Measurements from ENCODE around the gene CARMIL1.

Gene CARMIL1

GRCh38 chr6:25309886-25310285 is 30.7 kb downstream of the CARMIL1 start:
- Histone ChIP-seq H3K4me1 (ENCODE audit: control insufficient read depth, insufficient read depth, low read length) (peaks cover 4% of the 10 kb centered on the region), H3K9ac (ENCODE audit: low read length in 2 of 2) (no peak overlapping the region), H3K36me3 (ENCODE audit: control insufficient read depth in 2 of 2, insufficient read depth in 2 of 2, low read length in 2 of 2) (no peaks in the 10 kb centered on the region), H3K4me3 (ENCODE audit: low read length in 2 of 2) (no peak overlapping the region), H3K9me3 (ENCODE audit: control insufficient read depth in 2 of 2, low read length in 2 of 2) (no peaks in the 10 kb centered on the region), H3K27ac (ENCODE audit: low read length) (no peak overlapping the region), H3K27me3 (ENCODE audit: control insufficient read depth in 1 of 2, insufficient read depth in 2 of 2, low read length in 2 of 2) (no peaks in the 10 kb centered on the region)

GRCh38 chr6:25311331-25311840 is 32.2 kb downstream of the CARMIL1 start:
- H3K36me3 ChIP-seq (ENCODE audit: control insufficient read depth in 2 of 2, insufficient read depth in 2 of 2, low read length in 2 of 2) = no peaks in the 10 kb centered on the region
- peaks cover 4% of the 10 kb centered on the region for H3K4me1 ChIP-seq (ENCODE audit: control insufficient read depth, insufficient read depth, low read length)
- no peak overlapping the region for H3K9ac ChIP-seq (ENCODE audit: low read length in 2 of 2)
- H3K4me3 ChIP-seq (ENCODE audit: low read length in 2 of 2) = no peak overlapping the region
- H3K27ac ChIP-seq (ENCODE audit: low read length) = no peak overlapping the region
- no peaks in the 10 kb centered on the region for H3K9me3 ChIP-seq (ENCODE audit: control insufficient read depth in 2 of 2, low read length in 2 of 2)
- no peaks in the 10 kb centered on the region for H3K27me3 ChIP-seq (ENCODE audit: control insufficient read depth in 1 of 2, insufficient read depth in 2 of 2, low read length in 2 of 2)

DNA sequence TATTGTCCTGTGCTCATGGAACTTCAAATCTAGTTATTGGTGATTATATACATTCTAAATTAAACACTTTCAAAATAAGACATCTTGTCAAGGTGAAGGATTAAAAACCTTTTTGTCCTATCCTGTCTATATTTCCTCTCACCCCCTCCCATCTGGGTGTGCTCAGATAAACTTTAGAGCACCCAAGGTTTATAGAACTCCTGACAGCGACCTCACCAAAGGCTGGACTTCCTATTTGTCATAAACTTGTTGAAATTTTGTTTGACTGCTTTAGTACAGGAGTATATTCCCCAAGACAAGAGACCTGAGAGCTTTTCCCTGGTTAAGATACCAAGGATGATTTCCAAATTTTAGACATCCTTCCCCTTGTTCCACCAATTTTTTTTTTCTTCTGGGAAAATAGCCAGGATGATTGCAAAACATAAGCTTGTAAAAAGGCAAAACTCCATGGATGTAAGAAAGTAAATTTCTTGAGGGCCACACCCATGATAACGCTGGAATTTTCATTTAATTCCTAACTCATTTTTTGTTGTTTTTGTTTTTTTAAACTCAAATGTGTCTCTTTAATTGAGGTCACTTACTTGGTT is 33.0 kb downstream of the CARMIL1 start:
- Histone ChIP-seq H3K4me3 (ENCODE audit: low read length in 2 of 2) (no peak overlapping the region), H3K4me1 (ENCODE audit: control insufficient read depth, insufficient read depth, low read length) (peaks cover 4% of the 10 kb centered on the region), H3K9ac (ENCODE audit: low read length in 2 of 2) (no peak overlapping the region), H3K9me3 (ENCODE audit: control insufficient read depth in 2 of 2, low read length in 2 of 2) (no peaks in the 10 kb centered on the region), H3K27ac (ENCODE audit: low read length) (no peak overlapping the region), H3K27me3 (ENCODE audit: control insufficient read depth in 1 of 2, insufficient read depth in 2 of 2, low read length in 2 of 2) (no peaks in the 10 kb centered on the region), H3K36me3 (ENCODE audit: control insufficient read depth in 2 of 2, insufficient read depth in 2 of 2, low read length in 2 of 2) (no peaks in the 10 kb centered on the region)

GRCh38 chr6:25312703-25313102 is 33.5 kb downstream of the CARMIL1 start:
- H3K9me3 ChIP-seq (ENCODE audit: control insufficient read depth in 2 of 2, low read length in 2 of 2) = no peaks in the 10 kb centered on the region
- peaks cover 4% of the 10 kb centered on the region for H3K4me1 ChIP-seq (ENCODE audit: control insufficient read depth, insufficient read depth, low read length)
- no peaks in the 10 kb centered on the region for H3K36me3 ChIP-seq (ENCODE audit: control insufficient read depth in 2 of 2, insufficient read depth in 2 of 2, low read length in 2 of 2)
- H3K27me3 ChIP-seq (ENCODE audit: control insufficient read depth in 1 of 2, insufficient read depth in 2 of 2, low read length in 2 of 2) = no peaks in the 10 kb centered on the region
- no peak overlapping the region for H3K27ac ChIP-seq (ENCODE audit: low read length)
- H3K4me3 ChIP-seq (ENCODE audit: low read length in 2 of 2) = no peak overlapping the region
- no peak overlapping the region for H3K9ac ChIP-seq (ENCODE audit: low read length in 2 of 2)

- Histone ChIP-seq H3K27ac (ENCODE audit: low read length) (no peak overlapping the region), H3K4me1 (ENCODE audit: control insufficient read depth, insufficient read depth, low read length) (peaks cover 4% of the 10 kb centered on the region), H3K4me3 (ENCODE audit: low read length in 2 of 2) (no peak overlapping the region), H3K9me3 (ENCODE audit: control insufficient read depth in 2 of 2, low read length in 2 of 2) (no peaks in the 10 kb centered on the region), H3K36me3 (ENCODE audit: control insufficient read depth in 2 of 2, insufficient read depth in 2 of 2, low read length in 2 of 2) (no peaks in the 10 kb centered on the region), H3K27me3 (ENCODE audit: control insufficient read depth in 1 of 2, insufficient read depth in 2 of 2, low read length in 2 of 2) (no peaks in the 10 kb centered on the region), H3K9ac (ENCODE audit: low read length in 2 of 2) (no peak overlapping the region)
These were observed 35.5 kb downstream of the CARMIL1 start for GRCh38 chr6:25314509-25315175.

DNA sequence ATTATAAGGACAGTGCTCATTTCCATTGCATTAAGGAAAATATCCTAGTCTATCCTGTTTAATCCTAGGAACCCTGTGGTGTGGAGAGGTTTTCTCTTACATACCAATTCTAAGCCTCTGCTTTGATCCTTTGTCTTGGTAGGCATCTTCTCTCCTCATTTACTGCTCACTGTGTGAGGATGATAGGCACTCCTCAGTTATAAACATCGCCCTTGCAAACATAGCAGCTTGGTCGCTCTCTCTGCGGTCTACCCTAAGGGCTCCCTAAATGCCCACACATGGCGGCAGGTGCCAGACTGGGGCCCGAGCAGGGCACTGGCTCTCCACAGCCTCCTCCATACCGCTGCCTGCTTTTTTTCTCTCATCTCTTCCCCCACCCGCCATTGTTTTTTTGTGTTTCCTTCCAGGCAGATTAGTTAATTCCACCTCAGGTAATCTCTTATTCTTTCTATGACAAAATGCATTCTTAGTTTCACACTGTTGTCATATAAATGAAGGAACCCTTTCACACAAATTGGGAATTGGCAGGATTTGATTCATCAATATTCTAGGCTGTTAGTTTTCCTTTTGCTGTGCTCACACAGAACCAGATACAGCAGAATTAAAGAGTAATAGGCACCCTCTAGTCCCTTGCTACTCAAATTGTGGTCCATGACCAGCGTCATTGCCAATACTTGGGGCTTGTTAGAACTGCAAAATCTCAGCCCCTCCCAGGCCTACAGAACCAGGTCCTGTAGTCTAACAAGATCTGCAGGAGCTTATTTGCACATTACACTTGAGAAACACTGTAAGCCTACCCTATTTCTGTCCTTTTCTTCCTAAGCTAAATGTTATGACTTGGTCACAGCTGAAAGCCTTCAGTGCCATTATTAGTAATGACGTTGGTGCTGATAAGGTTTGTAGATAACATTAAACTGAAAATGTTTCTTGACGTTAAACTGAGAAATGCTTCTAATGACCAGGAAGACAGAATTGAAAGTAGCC is 36.3 kb downstream of the CARMIL1 start:
- Histone ChIP-seq H3K9ac (ENCODE audit: low read length in 2 of 2) (no peak overlapping the region), H3K36me3 (ENCODE audit: control insufficient read depth in 2 of 2, insufficient read depth in 2 of 2, low read length in 2 of 2) (no peaks in the 10 kb centered on the region), H3K4me3 (ENCODE audit: low read length in 2 of 2) (no peak overlapping the region), H3K9me3 (ENCODE audit: control insufficient read depth in 2 of 2, low read length in 2 of 2) (no peaks in the 10 kb centered on the region), H3K27me3 (ENCODE audit: control insufficient read depth in 1 of 2, insufficient read depth in 2 of 2, low read length in 2 of 2) (no peaks in the 10 kb centered on the region), H3K27ac (ENCODE audit: low read length) (no peak overlapping the region), H3K4me1 (ENCODE audit: control insufficient read depth, insufficient read depth, low read length) (peaks cover 4% of the 10 kb centered on the region)

DNA sequence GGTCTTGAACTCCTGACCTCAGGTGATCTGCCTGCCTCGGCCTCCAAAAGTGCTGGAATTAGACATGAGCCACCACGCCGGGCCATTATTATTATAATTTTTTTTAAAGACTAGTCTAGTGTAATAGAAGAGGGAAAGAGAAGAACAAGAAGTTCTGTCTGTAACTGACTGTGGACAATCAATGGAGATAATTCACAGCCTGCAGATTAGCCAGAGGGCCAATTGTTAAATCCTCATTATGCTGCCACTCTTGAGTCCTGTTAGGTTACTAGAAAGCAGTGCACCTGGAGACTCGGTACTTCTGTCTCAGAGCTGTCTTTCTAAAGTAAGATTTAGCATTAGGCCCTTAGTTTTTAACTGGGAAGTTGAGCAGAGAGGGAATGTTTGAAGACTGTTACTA is 37.5 kb downstream of the CARMIL1 start:
- no peak overlapping the region for H3K27ac ChIP-seq (ENCODE audit: low read length)
- peaks cover 1% of the 10 kb centered on the region for H3K4me1 ChIP-seq (ENCODE audit: control insufficient read depth, insufficient read depth, low read length)
- H3K36me3 ChIP-seq (ENCODE audit: control insufficient read depth in 2 of 2, insufficient read depth in 2 of 2, low read length in 2 of 2) = no peaks in the 10 kb centered on the region
- no peaks in the 10 kb centered on the region for H3K27me3 ChIP-seq (ENCODE audit: control insufficient read depth in 1 of 2, insufficient read depth in 2 of 2, low read length in 2 of 2)
- H3K9me3 ChIP-seq (ENCODE audit: control insufficient read depth in 2 of 2, low read length in 2 of 2) = no peaks in the 10 kb centered on the region
- no peak overlapping the region for H3K9ac ChIP-seq (ENCODE audit: low read length in 2 of 2)
- H3K4me3 ChIP-seq (ENCODE audit: low read length in 2 of 2) = no peak overlapping the region

- no peaks in the 10 kb centered on the region for H3K4me1 ChIP-seq (ENCODE audit: control insufficient read depth, insufficient read depth, low read length)
- no peaks in the 10 kb centered on the region for H3K36me3 ChIP-seq (ENCODE audit: control insufficient read depth in 2 of 2, insufficient read depth in 2 of 2, low read length in 2 of 2)
- no peaks in the 10 kb centered on the region for H3K27me3 ChIP-seq (ENCODE audit: control insufficient read depth in 1 of 2, insufficient read depth in 2 of 2, low read length in 2 of 2)
- H3K9ac ChIP-seq (ENCODE audit: low read length in 2 of 2) = no peak overlapping the region
- no peak overlapping the region for H3K27ac ChIP-seq (ENCODE audit: low read length)
- no peaks in the 10 kb centered on the region for H3K9me3 ChIP-seq (ENCODE audit: control insufficient read depth in 2 of 2, low read length in 2 of 2)
- no peak overlapping the region for H3K4me3 ChIP-seq (ENCODE audit: low read length in 2 of 2)
These were observed 39.4 kb downstream of the CARMIL1 start for GRCh38 chr6:25318589-25318988.

- Histone ChIP-seq H3K4me1 (ENCODE audit: control insufficient read depth, insufficient read depth, low read length) (no peaks in the 10 kb centered on the region), H3K9ac (ENCODE audit: low read length in 2 of 2) (no peak overlapping the region), H3K27me3 (ENCODE audit: control insufficient read depth in 1 of 2, insufficient read depth in 2 of 2, low read length in 2 of 2) (no peaks in the 10 kb centered on the region), H3K4me3 (ENCODE audit: low read length in 2 of 2) (no peak overlapping the region), H3K9me3 (ENCODE audit: control insufficient read depth in 2 of 2, low read length in 2 of 2) (no peaks in the 10 kb centered on the region), H3K27ac (ENCODE audit: low read length) (no peak overlapping the region), H3K36me3 (ENCODE audit: control insufficient read depth in 2 of 2, insufficient read depth in 2 of 2, low read length in 2 of 2) (no peaks in the 10 kb centered on the region)
These were observed 41.3 kb downstream of the CARMIL1 start for GRCh38 chr6:25320459-25320858.

- Histone ChIP-seq H3K9me3 (ENCODE audit: control insufficient read depth in 2 of 2, low read length in 2 of 2) (no peaks in the 10 kb centered on the region), H3K4me1 (ENCODE audit: control insufficient read depth, insufficient read depth, low read length) (no peaks in the 10 kb centered on the region), H3K27me3 (ENCODE audit: control insufficient read depth in 1 of 2, insufficient read depth in 2 of 2, low read length in 2 of 2) (no peaks in the 10 kb centered on the region), H3K9ac (ENCODE audit: low read length in 2 of 2) (no peak overlapping the region), H3K4me3 (ENCODE audit: low read length in 2 of 2) (no peak overlapping the region), H3K27ac (ENCODE audit: low read length) (no peak overlapping the region), H3K36me3 (ENCODE audit: control insufficient read depth in 2 of 2, insufficient read depth in 2 of 2, low read length in 2 of 2) (no peaks in the 10 kb centered on the region)
These were observed 43.5 kb downstream of the CARMIL1 start for GRCh38 chr6:25322692-25323091.
